HepG2 (cell line): ENCODE results near the gene VARS1. TPM values are rescaled to one million over a fixed set of nuclear protein-coding genes. Genes with fewer than 3 reads are reported as not detected.
A peak's percentile ranks its signal among the peaks of the same experiment; 100 is the strongest.

Source experiments
- AKAP8 ChIP-seq: sonication (generic); formaldehyde crosslinking; IDR thresholded peaks from 2 replicates; pipeline ENCODE4 v1.5.1; 2020; ENCODE audit warnings: mild to moderate bottlenecking, missing genetic modification reagents
- ARHGAP35 ChIP-seq: sonication (generic); formaldehyde crosslinking; IDR thresholded peaks from 2 replicates; pipeline ENCODE4 v1.9.0; 2022; ENCODE audit warnings: mild to moderate bottlenecking, inconsistent platforms, moderate library complexity, missing genetic modification reagents, borderline replicate concordance
- MIER2 ChIP-seq: IDR thresholded peaks from 2 replicates; pipeline ENCODE4 v1.6.1; 2016; ENCODE audit warnings: missing biosample characterization, missing genetic modification reagents
- MYNN ChIP-seq: sonication (generic); formaldehyde crosslinking; IDR thresholded peaks from 2 replicates; pipeline ENCODE4 v1.4.0; 2020; ENCODE audit warnings: mild to moderate bottlenecking, low read depth, missing genetic modification reagents
- NCOR1 ChIP-seq: fragments of 200-600 bp; sonication (generic); IDR thresholded peaks from 2 replicates; pipeline ENCODE4 v1.7.0; 2017; ENCODE audit warnings: antibody characterized with exemption, low read length, borderline replicate concordance
- NR2F2 ChIP-seq: IDR thresholded peaks from 2 replicates; pipeline ENCODE4 v1.6.1; 2012; ENCODE audit warnings: low read depth, inconsistent platforms, borderline replicate concordance
- SIX4 ChIP-seq: sonication (generic); formaldehyde crosslinking; IDR thresholded peaks from 2 replicates; pipeline ENCODE4 v1.4.0; 2020; ENCODE audit warnings: missing genetic modification reagents
- SP140L ChIP-seq: sonication (generic); formaldehyde crosslinking; IDR thresholded peaks from 2 replicates; pipeline ENCODE4 v1.4.0; 2020; ENCODE audit warnings: missing genetic modification reagents, borderline replicate concordance
- SP2 ChIP-seq: sonication (generic); formaldehyde crosslinking; IDR thresholded peaks from 2 replicates; pipeline ENCODE4 v1.5.1; 2020; ENCODE audit warnings: mild to moderate bottlenecking, missing genetic modification reagents
- SRSF4 ChIP-seq: fragments of 200-400 bp; formaldehyde crosslinking; IDR thresholded peaks from one replicate; pipeline ENCODE4 v1.6.1; 2018; ENCODE audit warnings: mild to moderate bottlenecking, low read depth, low read length, moderate library complexity; ENCODE audit not compliant: poor library complexity, severe bottlenecking
- ZNF264 ChIP-seq: sonication (generic); formaldehyde crosslinking; IDR thresholded peaks from 2 replicates; pipeline ENCODE4 v1.4.0; 2020; ENCODE audit warnings: missing genetic modification reagents
- ZNF558 ChIP-seq: sonication (generic); formaldehyde crosslinking; IDR thresholded peaks from 2 replicates; pipeline ENCODE4 v1.9.0; 2022; ENCODE audit warnings: mild to moderate bottlenecking, missing genetic modification reagents, borderline replicate concordance
- ZNF619 ChIP-seq: sonication (generic); formaldehyde crosslinking; IDR thresholded peaks from 2 replicates; pipeline ENCODE4 v1.4.0; 2020; ENCODE audit warnings: mild to moderate bottlenecking, missing genetic modification reagents
- ZNF652 ChIP-seq: IDR thresholded peaks from 2 replicates; pipeline ENCODE4 v1.6.1; 2016; ENCODE audit warnings: low read depth, borderline replicate concordance
- polyA plus RNA-seq, 8 experiments: library from polyadenylated mRNA; depleted of rRNA in 3 of 8; stranded (reverse) in 7 of 8; unstranded in 1 of 8; fragments of >200 nt; fragmentation: Illumina TruSeq in 4 of 8; extraction: Trizol in 4 of 8; gene quantifications; 2 replicates each; pipeline versions ENCODE4 v1.2.1 to v1.2.3, GENCODE V29; 2011 to 2016; ENCODE audit warnings: low read depth in 4 of 8, missing spikeins in 1 of 8, mixed read lengths in 1 of 8; ENCODE audit not compliant: insufficient read depth in 1 of 8
- total RNA-seq, 5 experiments: library from RNA; depleted of rRNA; stranded (reverse); fragments of >200 nt; fragmentation: Illumina TruSeq; extraction: Trizol; gene quantifications; 2 replicates each; pipeline ENCODE4 v1.2.3, GENCODE V29; 2016; ENCODE audit warnings: low read depth in 1 of 5
- TF ChIP-seq, protein P1 (sequence below), 2 experiments: fragments of 450-650 bp in 1 of 2; sonication (generic) in 1 of 2; formaldehyde crosslinking in 1 of 2; IDR thresholded peaks; 2 replicates each; pipeline versions ENCODE4 v1.6.1 to v1.8.0; 2016 to 2022; ENCODE audit warnings: antibody characterized with exemption in 1 of 2, mild to moderate bottlenecking in 1 of 2, missing genetic modification reagents in 1 of 2
- TF ChIP-seq, protein P2 (sequence below): sonication (generic); formaldehyde crosslinking; IDR thresholded peaks from 2 replicates; pipeline ENCODE4 v1.4.0; 2020; ENCODE audit warnings: missing genetic modification reagents, low read depth, mild to moderate bottlenecking, borderline replicate concordance
- TF ChIP-seq, protein P3 (sequence below): sonication (generic); formaldehyde crosslinking; IDR thresholded peaks from 2 replicates; pipeline ENCODE4 v1.5.0; 2020; ENCODE audit warnings: missing genetic modification reagents, mild to moderate bottlenecking, borderline replicate concordance

The VARS1 gene
- total and polyA plus RNA-seq, 2 of the 13 experiments (the other 11 are each of a cell fraction or from before 2014, with no cell fraction given), result 14.7 to 56.1 TPM

DNA sequence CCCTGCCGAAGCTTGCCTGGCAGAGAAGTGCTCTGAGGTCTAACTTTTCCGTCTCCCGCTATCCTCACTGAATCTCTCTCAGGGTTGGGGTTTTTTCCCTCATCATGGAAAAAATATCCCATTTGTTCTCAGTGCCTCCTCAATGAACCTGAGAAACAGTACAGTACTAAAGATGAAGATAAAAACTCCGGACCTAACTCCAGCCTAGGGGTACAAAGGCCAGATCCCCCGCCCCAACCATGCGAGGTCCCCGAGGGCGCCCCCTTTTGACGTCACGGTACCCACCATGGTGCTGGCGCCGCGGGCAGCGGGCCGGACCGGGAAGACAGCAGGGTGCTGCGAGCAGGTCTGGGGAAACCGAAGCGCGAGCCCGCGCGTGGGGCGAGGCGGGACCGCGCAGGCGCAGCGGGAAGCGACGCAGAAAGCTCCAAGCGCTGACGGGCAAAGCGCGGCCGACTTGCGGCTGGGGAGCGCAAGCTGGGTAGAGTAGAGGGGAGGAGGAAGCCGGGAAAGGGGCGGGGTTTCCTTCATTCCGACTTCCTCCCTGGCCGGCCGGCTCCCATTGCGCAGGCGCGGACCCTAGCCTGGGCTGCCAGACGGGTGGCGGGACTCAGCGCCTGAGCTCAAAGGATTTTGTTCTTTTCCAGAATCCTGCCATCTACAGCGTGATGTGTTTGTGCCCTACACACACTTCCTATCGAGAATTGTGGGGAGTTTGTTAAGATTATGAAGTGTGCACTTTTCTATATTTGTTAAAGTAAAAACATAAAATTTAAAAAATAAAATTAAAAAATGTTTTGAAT, 11.1 kb upstream of the VARS1 start, which contains the start of gene LSM2 (continued):
- TF ChIP-seq, protein P1, sequence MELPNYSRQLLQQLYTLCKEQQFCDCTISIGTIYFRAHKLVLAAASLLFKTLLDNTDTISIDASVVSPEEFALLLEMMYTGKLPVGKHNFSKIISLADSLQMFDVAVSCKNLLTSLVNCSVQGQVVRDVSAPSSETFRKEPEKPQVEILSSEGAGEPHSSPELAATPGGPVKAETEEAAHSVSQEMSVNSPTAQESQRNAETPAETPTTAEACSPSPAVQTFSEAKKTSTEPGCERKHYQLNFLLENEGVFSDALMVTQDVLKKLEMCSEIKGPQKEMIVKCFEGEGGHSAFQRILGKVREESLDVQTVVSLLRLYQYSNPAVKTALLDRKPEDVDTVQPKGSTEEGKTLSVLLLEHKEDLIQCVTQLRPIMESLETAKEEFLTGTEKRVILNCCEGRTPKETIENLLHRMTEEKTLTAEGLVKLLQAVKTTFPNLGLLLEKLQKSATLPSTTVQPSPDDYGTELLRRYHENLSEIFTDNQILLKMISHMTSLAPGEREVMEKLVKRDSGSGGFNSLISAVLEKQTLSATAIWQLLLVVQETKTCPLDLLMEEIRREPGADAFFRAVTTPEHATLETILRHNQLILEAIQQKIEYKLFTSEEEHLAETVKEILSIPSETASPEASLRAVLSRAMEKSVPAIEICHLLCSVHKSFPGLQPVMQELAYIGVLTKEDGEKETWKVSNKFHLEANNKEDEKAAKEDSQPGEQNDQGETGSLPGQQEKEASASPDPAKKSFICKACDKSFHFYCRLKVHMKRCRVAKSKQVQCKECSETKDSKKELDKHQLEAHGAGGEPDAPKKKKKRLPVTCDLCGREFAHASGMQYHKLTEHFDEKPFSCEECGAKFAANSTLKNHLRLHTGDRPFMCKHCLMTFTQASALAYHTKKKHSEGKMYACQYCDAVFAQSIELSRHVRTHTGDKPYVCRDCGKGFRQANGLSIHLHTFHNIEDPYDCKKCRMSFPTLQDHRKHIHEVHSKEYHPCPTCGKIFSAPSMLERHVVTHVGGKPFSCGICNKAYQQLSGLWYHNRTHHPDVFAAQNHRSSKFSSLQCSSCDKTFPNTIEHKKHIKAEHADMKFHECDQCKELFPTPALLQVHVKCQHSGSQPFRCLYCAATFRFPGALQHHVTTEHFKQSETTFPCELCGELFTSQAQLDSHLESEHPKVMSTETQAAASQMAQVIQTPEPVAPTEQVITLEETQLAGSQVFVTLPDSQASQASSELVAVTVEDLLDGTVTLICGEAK (IDR thresholded peaks at IDR 0.05), result no peak
- TF ChIP-seq, protein P1 (CRISPR knock-in tag; IDR thresholded peaks at IDR 0.05), result peak; percentile 86; the same call in 1 of the 2 replicates
- TF ChIP-seq ARHGAP35 (peak; percentile 84; the same call in 1 of the 2 replicates), ZNF619 (CRISPR knock-in tag) (peak; percentile 84; the same call in 1 of the 2 replicates), MIER2 (0 out of 2 replicates have a peak, but pooled peaks have one; percentile 42), SP140L (CRISPR knock-in tag) (no peak), SRSF4 (no peak), ZNF652 (no peak), AKAP8 (CRISPR knock-in tag) (peak; percentile 87), NR2F2 (peak; percentile 55; the same call in 1 of the 2 replicates), SP2 (CRISPR knock-in tag) (peak; percentile 69; the same call in 1 of the 2 replicates), MYNN (CRISPR knock-in tag) (no peak), SIX4 (CRISPR knock-in tag) (0 out of 2 replicates have a peak, but pooled peaks have one; percentile 16), ZNF264 (CRISPR knock-in tag) (no peak), ZNF558 (CRISPR knock-in tag) (no peak), NCOR1 (peak; percentile 84)
- TF ChIP-seq, protein P2, sequence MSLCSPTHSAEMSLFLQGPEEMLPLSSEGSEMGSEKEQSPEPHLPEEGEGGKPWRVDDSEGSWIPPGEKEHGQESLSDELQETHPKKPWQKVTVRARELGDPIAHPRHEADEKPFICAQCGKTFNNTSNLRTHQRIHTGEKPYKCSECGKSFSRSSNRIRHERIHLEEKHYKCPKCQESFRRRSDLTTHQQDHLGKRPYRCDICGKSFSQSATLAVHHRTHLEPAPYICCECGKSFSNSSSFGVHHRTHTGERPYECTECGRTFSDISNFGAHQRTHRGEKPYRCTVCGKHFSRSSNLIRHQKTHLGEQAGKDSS, result peak; percentile 99
- TF ChIP-seq, protein P3, sequence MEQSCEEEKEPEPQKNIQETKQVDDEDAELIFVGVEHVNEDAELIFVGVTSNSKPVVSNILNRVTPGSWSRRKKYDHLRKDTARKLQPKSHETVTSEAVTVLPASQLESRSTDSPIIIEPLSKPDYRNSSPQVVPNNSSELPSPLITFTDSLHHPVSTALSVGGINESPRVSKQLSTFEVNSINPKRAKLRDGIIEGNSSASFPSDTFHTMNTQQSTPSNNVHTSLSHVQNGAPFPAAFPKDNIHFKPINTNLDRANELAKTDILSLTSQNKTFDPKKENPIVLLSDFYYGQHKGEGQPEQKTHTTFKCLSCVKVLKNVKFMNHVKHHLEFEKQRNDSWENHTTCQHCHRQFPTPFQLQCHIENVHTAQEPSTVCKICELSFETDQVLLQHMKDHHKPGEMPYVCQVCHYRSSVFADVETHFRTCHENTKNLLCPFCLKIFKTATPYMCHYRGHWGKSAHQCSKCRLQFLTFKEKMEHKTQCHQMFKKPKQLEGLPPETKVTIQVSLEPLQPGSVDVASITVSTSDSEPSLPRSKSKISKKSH (CRISPR knock-in tag), result peak; percentile 90
